NT2/D1 (cell line): Measurements from ENCODE around the gene ATP9A.

ENCODE experiments used
- DNase-seq: peaks from one replicate; pipeline ENCODE4 v3.0.0-alpha.2; 2011; ENCODE audit warnings: low read depth, low spot score
- H3K27me3 ChIP-seq: 2 replicates; pipeline ENCODE4 v1.6.0; 2011; ENCODE audit warnings: mild to moderate bottlenecking; ENCODE audit not compliant: insufficient read length, insufficient read depth
- H3K36me3 ChIP-seq: 2 replicates; pipeline ENCODE4 v1.6.1; 2011; ENCODE audit warnings: mild to moderate bottlenecking, low read length, mixed read lengths; ENCODE audit not compliant: insufficient read depth, insufficient read length
- H3K4me1 ChIP-seq: 2 replicates; pipeline ENCODE4 v1.5.1; 2011; ENCODE audit not compliant: insufficient read depth, insufficient read length
- H3K4me3 ChIP-seq: 2 replicates; pipeline ENCODE4 v1.5.1; 2011; ENCODE audit warnings: low read depth; ENCODE audit not compliant: insufficient read length
- H3K9ac ChIP-seq: 2 replicates; pipeline ENCODE4 v1.6.0; 2011; ENCODE audit warnings: low read depth; ENCODE audit not compliant: insufficient read length
- H3K9me3 ChIP-seq: 2 replicates; pipeline ENCODE4 v1.5.1; 2011; ENCODE audit warnings: mild to moderate bottlenecking, low read length; ENCODE audit not compliant: insufficient read depth
- SUZ12 ChIP-seq: IDR thresholded peaks from 2 replicates; pipeline ENCODE4 v1.6.1; 2011; ENCODE audit not compliant: insufficient read length, insufficient read depth; ENCODE audit errors: extremely low read depth
- YY1 ChIP-seq: IDR thresholded peaks from 2 replicates; pipeline ENCODE4 v1.6.1; 2011; ENCODE audit not compliant: insufficient read length, insufficient read depth
- ZNF274 ChIP-seq: IDR thresholded peaks from 2 replicates; pipeline ENCODE4 v1.6.1; 2011; ENCODE audit warnings: mild to moderate bottlenecking, low read depth, low read length

The ATP9A gene

GRCh38 chr20:51597389-51598231, 170.6 kb downstream of the ATP9A start:
- no peak overlapping the region for H3K9ac ChIP-seq

DNA sequence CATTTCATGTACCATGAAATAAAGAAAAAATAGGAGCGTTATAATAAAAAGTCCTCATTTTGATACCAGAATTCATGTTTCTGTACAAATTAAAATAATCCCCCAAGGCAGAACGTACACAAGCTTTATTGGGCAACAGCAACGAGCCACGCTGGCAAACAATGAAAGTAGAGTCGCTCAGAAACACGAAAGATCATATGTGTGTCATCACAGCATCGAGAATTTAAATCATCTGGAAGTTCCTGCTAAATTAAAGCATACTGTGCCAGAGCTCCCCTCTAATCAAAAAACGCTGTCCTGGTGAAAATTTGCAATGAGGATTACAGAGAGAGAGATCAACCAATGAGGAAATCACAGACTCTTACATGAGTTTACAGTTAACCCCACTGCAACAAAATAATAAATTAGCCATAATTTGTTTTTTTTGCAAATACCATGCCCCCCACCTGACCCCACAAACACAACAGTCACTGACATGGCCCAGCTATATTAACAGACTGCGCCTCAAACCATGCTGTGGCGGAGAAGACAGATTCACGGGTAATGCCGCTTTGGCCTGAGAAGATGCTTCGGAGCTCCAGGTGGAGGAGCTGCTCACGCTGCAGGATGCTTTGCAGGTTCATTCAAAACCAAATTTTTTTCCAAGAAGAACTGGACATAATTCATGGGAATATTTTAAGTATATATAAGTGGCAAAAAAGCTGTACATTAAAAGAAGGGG, 171.4 kb downstream of the ATP9A start:
- Histone ChIP-seq H3K9me3 (peaks cover 5% of the 10 kb centered on the region; the same call in 1 of the 2 replicates), H3K36me3 (no peaks in the 10 kb centered on the region), H3K4me3 (no peak overlapping the region), H3K9ac (no peak overlapping the region), H3K4me1 (peaks cover 7% of the 10 kb centered on the region), H3K27me3 (no peaks in the 10 kb centered on the region)
- DNase-seq, result no peak
- TF ChIP-seq YY1 (no peak), ZNF274 (no peak), SUZ12 (no peak)

More at GRCh38 chr20:51597389-51598231, 170.6 kb downstream of the ATP9A start:
- no peak for DNase-seq
- H3K4me1 ChIP-seq, result peaks cover 2% of the 10 kb centered on the region
- TF ChIP-seq YY1, result no peak
- no peak for TF ChIP-seq SUZ12
- TF ChIP-seq ZNF274, result no peak
- peaks cover 5% of the 10 kb centered on the region; the same call in 1 of the 2 replicates for H3K9me3 ChIP-seq
- H3K36me3 ChIP-seq, result no peaks in the 10 kb centered on the region
- no peak overlapping the region for H3K4me3 ChIP-seq
- no peaks in the 10 kb centered on the region for H3K27me3 ChIP-seq

DNA sequence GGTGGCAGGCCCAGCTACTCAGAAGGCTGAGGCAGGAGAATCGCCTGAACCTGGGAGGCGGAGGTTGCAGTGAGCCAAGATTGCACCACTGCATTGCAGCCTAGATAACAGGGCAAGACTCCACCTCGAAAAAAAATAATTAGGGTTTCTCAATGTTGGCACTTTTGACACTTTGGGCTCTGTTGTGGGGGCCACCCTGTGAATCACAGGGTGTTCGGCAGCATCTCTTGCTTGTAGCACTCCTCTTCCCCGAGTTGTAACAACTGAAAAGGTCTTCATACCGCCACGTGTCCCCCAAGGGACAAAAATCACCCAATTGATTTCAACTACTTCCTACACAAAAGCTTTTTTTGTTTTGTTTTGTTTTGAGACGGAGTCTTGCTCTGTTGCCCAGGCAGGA, 172.4 kb downstream of the ATP9A start:
- no peak for DNase-seq
- H3K27me3 ChIP-seq, result no peaks in the 10 kb centered on the region
- H3K36me3 ChIP-seq, result no peaks in the 10 kb centered on the region
- no peak for TF ChIP-seq ZNF274
- no peak for TF ChIP-seq SUZ12
- TF ChIP-seq YY1, result no peak
- no peak overlapping the region for H3K4me3 ChIP-seq
- H3K9ac ChIP-seq, result no peak overlapping the region
- H3K4me1 ChIP-seq, result peaks cover 7% of the 10 kb centered on the region
- peaks cover 5% of the 10 kb centered on the region; the same call in 1 of the 2 replicates for H3K9me3 ChIP-seq

GRCh38 chr20:51595058-51595532, 173.1 kb downstream of the ATP9A start:
- peak; percentile 90 for DNase-seq
- H3K9ac ChIP-seq, result no peak overlapping the region
- TF ChIP-seq YY1 (no peak), SUZ12 (no peak), ZNF274 (no peak)
- H3K4me3 ChIP-seq, result no peak overlapping the region
- no peaks in the 10 kb centered on the region for H3K27me3 ChIP-seq
- H3K9me3 ChIP-seq, result peaks cover 5% of the 10 kb centered on the region; the same call in 1 of the 2 replicates
- H3K36me3 ChIP-seq, result no peaks in the 10 kb centered on the region
- peaks cover 7% of the 10 kb centered on the region for H3K4me1 ChIP-seq

- Histone ChIP-seq H3K9me3 (peaks cover 5% of the 10 kb centered on the region; the same call in 1 of the 2 replicates), H3K9ac (no peak overlapping the region), H3K4me3 (no peak overlapping the region), H3K4me1 (peaks cover 7% of the 10 kb centered on the region), H3K27me3 (no peaks in the 10 kb centered on the region), H3K36me3 (no peaks in the 10 kb centered on the region)
- TF ChIP-seq ZNF274 (no peak), YY1 (no peak), SUZ12 (no peak)
- no peak for DNase-seq
Observed at GRCh38 chr20:51594236-51595057, 173.7 kb downstream of the ATP9A start.

DNA sequence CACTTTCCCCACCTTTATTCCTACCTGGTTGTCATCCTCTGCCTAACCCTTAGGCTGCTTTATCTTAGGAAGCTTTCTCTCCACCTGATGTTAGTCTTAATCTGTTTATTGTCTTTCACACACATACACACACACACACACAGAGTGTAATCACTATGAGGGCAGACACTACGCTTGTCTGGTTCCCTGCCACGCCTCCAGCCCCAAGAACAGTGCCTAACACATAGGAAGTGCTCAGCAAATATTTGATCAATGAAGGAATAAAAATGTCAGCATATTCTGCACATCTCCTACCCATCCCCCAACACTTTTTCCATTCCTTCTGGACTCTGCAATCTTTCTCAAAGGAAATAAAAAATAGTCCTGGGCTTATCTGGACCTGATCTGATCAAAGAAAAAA, 174.6 kb downstream of the ATP9A start:
- Histone ChIP-seq H3K9ac (no peak overlapping the region), H3K27me3 (no peaks in the 10 kb centered on the region), H3K9me3 (peaks cover 5% of the 10 kb centered on the region; the same call in 1 of the 2 replicates), H3K4me3 (no peak overlapping the region), H3K4me1 (peaks cover 7% of the 10 kb centered on the region), H3K36me3 (no peaks in the 10 kb centered on the region)
- DNase-seq, result no peak
- TF ChIP-seq ZNF274 (no peak), YY1 (no peak), SUZ12 (no peak)
